HPDE6-E6E7 (cell line): Measurements from ENCODE around the gene MIS18A.

Experiments used
- DNase-seq: peaks from one replicate; pipeline ENCODE4 v3.0.0; 2011; ENCODE audit warnings: missing footprints; ENCODE audit errors: extremely low spot score

MIS18A gene

GRCh38 chr21:32253215-32253641 is 25.6 kb downstream of the MIS18A start:
- no peak for DNase-seq

GRCh38 chr21:32252136-32252535 is 26.7 kb downstream of the MIS18A start:
- DNase-seq: no peak

- DNase-seq: no peak
Observed at GRCh38 chr21:32249511-32250280, 29.2 kb downstream of the MIS18A start.

GRCh38 chr21:32248571-32249461 is 30.0 kb downstream of the MIS18A start:
- no peak for DNase-seq

DNA sequence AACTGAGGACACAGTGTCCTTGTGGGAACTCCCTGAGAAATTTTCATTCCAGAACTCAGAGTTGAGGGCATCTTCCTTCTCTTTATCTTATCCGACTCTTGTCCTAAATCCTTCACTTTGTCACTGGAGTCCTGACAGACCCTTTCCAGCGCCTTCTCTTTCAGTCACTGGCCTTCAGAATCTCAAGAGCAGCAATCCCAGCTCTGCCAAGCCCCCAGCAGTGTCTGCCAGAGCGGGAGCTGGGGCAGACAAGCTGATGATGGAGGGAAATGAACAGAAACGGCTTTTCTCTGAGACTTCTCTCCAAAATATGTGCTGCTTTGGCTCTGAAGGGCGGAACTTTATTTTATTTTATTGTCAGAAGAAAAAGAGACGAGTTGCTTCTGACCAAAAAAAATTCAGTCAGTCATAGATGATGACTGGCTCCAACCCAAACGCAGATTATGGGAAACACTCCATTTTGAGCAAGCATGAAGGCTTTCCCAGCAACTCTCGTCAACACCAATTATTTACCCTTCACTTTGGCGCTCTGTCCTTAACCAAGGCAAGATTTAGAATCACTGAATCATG is 32.2 kb downstream of the MIS18A start:
- DNase-seq: no peak

GRCh38 chr21:32245971-32246370 is 32.9 kb downstream of the MIS18A start:
- no peak for DNase-seq

GRCh38 chr21:32240851-32241687 is 37.8 kb downstream of the MIS18A start:
- no peak for DNase-seq

- no peak for DNase-seq
Observed at GRCh38 chr21:32239551-32239950, 39.3 kb downstream of the MIS18A start.

- no peak for DNase-seq
Observed at GRCh38 chr21:32238063-32238462, 40.8 kb downstream of the MIS18A start.

DNA sequence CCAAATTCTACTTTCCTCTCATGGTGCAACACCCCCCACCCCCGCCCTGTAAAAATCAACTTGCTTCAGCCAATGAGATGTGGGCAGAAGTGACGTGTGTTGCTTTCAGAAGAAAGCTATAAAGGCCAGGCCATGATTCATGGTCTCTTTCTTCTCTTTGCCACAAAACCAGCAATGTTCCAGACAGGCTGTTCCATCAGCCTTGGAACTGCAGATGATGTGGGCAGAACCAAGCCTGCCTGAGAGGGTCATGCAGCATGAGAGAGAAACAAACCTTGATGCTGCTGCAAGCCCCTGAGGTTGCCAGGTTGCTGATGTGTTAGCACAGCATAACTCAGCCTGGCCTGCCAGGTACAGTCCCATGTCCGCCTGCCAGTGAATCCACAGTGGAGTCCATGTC is 41.8 kb downstream of the MIS18A start:
- no peak for DNase-seq

DNA sequence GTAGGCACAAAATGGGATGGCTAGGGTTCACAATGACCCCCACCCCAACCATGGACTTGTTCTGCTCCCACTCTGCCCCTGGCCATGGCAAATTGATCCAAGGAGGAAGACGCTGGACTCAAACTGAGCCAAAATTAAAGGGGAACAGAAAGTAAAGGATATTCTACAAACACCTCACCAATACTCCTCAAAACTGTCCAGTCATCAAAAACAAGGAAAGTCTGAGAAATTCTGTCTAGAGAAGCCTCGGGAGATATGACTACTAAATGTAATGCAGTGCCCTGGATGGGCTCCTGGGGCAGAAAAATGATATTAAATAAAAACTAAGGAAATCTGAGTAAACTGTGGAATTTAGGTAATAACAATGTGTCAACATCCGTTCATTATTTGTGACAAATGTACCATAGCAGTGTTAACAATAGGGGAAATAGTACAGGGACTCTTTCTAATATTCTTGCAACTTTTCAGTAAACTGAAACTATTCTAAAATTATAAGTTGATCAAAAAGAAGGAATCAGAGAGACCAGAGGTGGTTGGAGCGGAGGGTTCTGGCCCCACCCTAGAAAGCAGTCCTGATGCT is 45.0 kb downstream of the MIS18A start:
- no peak for DNase-seq

DNA sequence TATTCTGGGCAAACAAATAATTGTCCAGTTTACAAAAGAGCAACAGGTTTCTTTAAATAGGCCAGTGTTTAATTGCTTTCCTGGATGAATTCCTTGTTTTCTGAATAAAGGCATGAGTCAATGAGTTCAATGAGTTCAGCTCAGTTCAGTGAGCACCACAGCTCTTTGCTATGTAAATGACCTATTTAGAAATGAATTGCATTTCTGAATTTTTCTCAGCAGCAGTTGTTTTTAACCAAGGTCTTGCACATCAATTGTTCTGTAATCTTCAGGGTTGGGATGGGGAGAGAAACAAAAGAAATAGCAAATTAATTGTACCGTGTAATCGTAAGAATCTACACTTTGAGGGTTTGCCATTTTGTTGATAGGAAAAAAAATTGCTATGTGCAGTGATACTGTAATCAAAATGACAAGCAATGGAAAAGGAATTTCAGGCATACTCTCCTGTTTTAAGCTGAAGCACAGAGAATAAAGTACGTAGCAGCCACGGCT is 45.7 kb downstream of the MIS18A start:
- DNase-seq: no peak

GRCh38 chr21:32226444-32226843 is 52.4 kb downstream of the MIS18A start:
- no peak for DNase-seq
